CD4-positive, alpha-beta T cell treated with Interleukin-1 beta for 1 hour (primary cell): Measurements from ENCODE around the gene SETD3.
"Not testable (repeated sequence)": the region's sequence is repeated elsewhere in the genome, so short reads cannot be mapped to it uniquely, and the experiment has no call there.

Experiments used
- DNase-seq, 2 donors: peaks; one replicate each; pipeline ENCODE4 v3.0.0-alpha.2; 2020 to 2022

Gene SETD3

GRCh38 chr14:99357151-99357915 is 123.3 kb downstream of the SETD3 start:
- DNase-seq: no peak

DNA sequence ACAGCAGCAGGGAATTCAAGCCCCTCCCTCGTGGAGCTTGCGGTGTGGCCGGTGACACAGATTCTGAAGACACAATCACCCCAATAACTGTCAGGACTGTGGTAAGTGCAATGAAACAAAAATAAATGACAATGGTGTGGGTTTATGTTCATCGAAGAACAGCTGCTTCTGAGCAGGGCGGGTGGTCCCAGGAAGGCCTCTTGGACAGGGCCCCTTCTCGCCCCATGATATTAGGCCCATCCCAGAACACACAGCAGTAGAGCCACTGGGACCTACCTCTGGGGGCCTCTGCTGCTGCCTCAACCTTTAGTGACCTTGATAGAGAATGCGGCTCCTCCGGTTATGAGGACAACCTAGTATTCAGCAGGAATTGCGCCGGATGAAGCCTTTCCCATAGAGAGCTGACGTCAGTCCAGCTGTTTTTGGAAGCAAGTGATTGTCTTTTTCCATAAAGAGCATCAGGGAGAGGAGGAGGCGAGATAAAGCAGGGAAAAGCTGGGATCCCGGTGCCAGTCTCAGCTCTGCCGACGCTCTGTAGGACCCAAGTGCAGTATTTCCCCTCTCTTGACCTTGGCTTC is 124.5 kb downstream of the SETD3 start:
- no peak for DNase-seq

- no peak for DNase-seq
Observed at GRCh38 chr14:99354166-99354875, 126.3 kb downstream of the SETD3 start.

DNA sequence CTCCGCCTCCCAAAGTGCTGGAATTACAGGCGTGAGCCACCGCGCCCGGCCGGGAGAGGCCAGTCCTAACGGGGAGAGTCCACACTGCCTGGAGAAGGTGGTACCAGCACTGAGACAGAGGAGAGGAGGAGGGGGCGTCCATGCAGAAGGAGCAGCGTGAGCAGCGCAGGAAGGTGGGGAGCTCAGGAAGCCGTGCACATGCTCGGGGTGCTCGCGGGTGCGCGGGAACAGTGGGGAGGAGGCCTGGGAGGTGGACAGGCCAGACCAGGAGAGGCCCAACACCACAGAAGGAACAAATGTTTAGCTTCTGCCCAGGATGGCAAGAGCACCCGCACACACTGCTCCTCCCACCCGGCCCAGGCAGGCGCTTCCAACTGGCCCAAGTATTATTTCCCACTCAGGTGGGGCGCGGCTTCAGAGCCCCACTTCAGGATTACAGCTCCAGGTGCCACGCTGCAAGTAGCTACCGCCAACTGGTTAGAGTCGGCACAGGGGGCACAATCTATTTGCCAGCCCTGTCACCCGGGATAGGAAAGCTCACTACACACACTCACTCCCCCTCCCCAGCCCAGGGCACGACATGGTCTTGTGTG is 127.9 kb downstream of the SETD3 start:
- no peak for DNase-seq

DNA sequence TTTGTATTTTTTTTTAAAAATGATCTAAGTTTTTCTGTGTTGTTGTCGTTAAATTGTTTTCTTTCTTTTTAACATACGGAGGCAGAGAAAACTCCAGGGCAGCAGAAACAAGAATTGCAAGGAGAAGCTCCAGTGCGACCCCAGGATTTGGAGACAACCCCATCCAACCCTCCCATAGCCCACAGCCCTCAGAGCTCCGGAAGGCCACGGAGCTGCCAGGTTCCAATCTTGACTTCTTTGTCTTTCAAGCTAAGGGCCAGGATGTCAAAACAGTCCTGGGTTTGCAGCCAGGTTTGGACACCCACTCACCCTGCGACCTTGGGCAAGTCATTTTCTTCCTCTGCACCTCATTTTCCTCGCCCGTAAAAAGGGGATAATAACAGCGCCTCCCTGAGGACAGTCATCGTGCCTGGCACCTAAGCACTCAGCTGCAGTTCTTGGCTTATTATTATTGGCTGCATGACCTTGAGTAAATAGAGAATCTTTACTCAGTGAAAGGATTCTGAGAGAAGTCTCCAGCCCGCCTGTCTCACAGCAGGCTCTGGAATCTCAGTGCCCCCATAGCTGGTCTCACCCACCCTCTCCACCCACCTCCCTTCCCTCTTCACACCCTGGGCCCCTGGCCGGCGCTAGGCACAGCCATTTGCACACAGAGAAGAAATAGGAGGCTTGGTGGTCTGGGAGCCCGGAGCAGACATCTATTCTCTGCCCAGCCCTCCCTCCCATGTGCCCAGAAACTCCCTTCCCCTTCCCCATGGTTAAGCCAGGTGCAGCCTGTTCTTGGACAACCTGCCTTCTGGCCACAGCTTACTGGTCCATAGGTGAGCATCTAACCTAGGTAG is 129.3 kb downstream of the SETD3 start:
- no peak for DNase-seq

DNA sequence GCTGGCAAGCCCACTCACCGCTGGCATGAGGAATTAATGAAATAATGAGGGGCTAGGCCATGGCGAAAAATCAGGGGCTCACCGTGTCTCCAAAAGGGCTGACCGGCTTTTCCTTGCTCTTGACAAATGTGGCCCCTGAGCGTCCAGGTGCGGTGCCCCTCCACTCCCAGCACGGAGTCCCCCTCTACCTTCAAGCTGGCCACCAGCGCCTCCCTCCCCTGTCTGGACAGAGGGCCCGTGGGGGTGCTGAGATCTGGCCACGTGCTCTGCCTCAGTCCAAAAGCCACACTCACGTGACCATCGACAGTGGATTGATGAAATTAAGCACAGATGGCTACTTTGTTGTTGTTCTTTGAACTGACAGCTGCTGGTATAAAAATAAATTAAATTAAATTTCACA is 129.9 kb downstream of the SETD3 start:
- DNase-seq: no peak

- DNase-seq: no peak
Observed at GRCh38 chr14:99349721-99350495, 130.8 kb downstream of the SETD3 start.

- no peak for DNase-seq
Observed at GRCh38 chr14:99348816-99349614, 131.6 kb downstream of the SETD3 start.

- DNase-seq: not testable (repeated sequence)
Observed at GRCh38 chr14:99348231-99348630, 132.4 kb downstream of the SETD3 start.
